Measurements from ENCODE around the gene TEX36.
"Not testable (repeated sequence)": the region's sequence is repeated elsewhere in the genome, so short reads cannot be mapped to it uniquely, and the experiment has no call there.

The TEX36 gene, protein sequence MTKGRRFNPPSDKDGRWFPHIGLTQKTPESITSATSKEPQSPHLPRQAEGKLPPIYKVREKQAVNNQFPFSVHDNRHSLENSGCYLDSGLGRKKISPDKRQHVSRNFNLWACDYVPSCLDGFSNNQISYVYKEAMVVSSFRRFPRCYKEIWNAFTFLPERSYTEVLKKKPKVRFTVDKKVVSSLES

DNA sequence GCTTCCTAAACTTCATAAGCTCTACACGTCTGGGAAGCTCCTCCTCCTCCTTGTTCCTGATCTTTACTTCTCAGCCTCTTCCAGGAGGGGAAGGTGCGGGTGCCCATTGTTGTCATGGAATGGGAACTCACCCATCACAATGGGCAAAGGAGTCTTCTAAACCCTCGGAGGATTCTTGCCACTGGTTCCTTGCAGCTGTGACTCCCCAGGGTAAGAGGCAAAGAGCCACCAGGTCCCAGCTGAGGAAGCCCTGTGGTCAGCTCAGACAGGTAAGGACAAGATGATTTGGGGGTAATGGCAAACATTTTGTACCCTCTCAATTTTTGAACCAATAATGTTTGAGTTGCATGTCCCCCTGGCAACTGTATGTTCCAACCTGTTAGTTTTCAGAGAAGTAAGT lies at the start of gene TEX36:
Gene TEX36 (minus strand): TSS at position 101 of the 400 bp plus-strand sequence. CDS start 174 bp downstream, outside the sequence.
- DNase-seq (ENCODE audit: insufficient read length, low spot score) (no peak), FAIRE-seq (no peak)
- TF ChIP-seq, protein P1, sequence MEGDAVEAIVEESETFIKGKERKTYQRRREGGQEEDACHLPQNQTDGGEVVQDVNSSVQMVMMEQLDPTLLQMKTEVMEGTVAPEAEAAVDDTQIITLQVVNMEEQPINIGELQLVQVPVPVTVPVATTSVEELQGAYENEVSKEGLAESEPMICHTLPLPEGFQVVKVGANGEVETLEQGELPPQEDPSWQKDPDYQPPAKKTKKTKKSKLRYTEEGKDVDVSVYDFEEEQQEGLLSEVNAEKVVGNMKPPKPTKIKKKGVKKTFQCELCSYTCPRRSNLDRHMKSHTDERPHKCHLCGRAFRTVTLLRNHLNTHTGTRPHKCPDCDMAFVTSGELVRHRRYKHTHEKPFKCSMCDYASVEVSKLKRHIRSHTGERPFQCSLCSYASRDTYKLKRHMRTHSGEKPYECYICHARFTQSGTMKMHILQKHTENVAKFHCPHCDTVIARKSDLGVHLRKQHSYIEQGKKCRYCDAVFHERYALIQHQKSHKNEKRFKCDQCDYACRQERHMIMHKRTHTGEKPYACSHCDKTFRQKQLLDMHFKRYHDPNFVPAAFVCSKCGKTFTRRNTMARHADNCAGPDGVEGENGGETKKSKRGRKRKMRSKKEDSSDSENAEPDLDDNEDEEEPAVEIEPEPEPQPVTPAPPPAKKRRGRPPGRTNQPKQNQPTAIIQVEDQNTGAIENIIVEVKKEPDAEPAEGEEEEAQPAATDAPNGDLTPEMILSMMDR (IDR thresholded peaks at IDR 0.05; ENCODE audit: insufficient read depth, missing control alignments): no peak

DNA sequence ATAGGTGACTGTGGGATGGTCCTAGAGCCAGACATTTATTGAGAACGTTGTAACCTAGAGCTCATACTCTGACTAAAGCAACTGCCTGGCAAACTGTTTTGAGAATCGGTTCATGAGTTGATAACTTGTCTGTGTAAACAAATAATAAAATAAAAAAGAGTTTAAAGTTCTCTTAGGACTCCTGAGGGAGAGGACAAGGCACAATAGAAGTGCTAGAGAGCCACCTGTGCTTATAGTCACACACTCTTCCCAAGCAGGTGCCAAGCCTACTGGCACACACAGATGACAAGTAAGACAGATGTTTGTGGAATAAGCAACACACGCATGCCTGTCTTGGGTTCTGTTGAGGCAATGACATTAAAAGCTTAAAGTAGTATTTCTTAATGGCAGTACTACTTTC lies 44.5 kb upstream of the TEX36 start:
- DNase-seq (ENCODE audit: insufficient read length, low spot score) (no peak), FAIRE-seq (no peak)
- TF ChIP-seq, protein P1 (IDR thresholded peaks at IDR 0.05; ENCODE audit: insufficient read depth, missing control alignments): no peak

DNA sequence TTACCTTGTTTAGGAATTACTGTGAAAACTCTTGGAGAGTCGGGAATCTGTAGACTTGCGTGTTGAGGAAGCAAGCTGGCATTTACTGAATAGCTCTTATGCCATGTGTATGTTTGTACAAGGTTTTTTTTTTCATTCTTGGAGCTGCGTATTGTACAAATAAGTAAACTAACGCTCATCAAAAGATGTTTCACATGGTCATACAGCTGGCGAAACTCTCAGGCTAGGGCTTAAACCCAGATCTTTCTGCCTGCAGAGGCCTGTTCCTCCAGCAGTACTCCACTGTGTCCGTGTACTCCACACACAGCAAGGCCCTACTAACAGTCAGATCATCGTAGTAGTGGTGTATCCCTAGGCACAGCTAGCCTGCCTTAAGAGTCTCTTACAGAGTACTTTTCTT lies 44.0 kb upstream of the TEX36 start:
- TF ChIP-seq, protein P1 (IDR thresholded peaks at IDR 0.05; ENCODE audit: insufficient read depth, missing control alignments): no peak
- FAIRE-seq (no peak), DNase-seq (ENCODE audit: insufficient read length, low spot score) (no peak)

DNA sequence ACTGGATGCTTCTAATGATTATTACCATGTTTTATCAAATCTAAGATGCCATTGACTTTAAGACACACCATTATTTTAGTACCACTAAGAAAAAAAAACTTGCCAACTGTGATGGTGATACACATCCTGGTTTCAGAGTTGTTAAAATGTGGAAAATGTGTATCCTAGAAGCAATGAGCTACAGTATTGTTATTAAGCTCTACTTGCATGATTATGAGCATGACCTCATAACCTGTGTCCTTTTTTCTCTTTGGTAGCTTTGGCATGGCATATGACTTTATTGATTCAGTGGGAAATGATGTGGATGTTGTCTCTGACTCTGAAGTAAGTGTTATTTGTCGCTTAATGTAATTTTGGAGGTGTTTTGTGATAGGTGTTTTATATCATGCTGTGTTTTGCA lies 39.8 kb upstream of the TEX36 start:
- TF ChIP-seq, protein P1 (IDR thresholded peaks at IDR 0.05; ENCODE audit: insufficient read depth, missing control alignments): no peak
- FAIRE-seq (no peak), DNase-seq (ENCODE audit: insufficient read length, low spot score) (no peak)

DNA sequence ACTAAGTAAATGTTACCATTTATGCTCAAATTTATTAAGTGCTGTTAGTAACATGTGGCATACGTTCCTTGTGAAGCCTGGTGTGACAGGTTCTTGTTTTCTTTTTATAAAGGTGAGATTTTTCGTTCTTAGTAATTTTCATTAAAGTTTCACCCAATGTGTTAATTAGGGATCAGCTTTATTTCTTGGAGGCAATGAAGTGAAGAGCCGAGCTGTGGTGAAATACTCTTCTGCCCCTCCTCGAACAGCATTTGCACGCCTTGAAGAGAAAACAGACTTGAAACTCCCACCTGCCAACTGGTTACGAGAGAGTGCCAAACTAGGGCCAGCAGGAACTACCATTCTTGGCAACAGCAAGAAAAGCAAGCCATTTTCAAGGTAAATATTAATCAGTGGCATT lies 38.1 kb upstream of the TEX36 start:
- DNase-seq (ENCODE audit: insufficient read length, low spot score) (no peak), FAIRE-seq (no peak)
- TF ChIP-seq, protein P1 (IDR thresholded peaks at IDR 0.05; ENCODE audit: insufficient read depth, missing control alignments): no peak

DNA sequence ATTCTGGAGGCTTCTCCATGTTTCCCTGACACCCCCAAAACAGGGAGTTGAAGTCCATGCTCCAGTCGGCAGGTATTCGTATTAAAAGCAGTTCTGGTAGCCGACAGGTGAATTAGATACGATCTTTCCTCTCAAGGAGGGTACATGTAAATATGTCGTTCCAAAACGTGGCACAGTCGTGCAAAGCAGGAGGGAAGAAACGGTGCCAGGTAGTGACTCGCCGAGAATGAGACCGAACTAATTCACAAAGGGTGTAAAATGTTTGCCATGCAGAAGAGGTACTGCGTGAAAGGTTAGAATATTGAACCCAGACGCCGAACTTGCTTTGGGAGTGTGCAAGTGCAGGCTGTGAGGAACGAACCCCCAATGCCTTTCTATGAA lies 37.0 kb upstream of the TEX36 start:
- DNase-seq (ENCODE audit: insufficient read length, low spot score) (no peak), FAIRE-seq (no peak)
- TF ChIP-seq, protein P1 (IDR thresholded peaks at IDR 0.05; ENCODE audit: insufficient read depth, missing control alignments): no peak

DNA sequence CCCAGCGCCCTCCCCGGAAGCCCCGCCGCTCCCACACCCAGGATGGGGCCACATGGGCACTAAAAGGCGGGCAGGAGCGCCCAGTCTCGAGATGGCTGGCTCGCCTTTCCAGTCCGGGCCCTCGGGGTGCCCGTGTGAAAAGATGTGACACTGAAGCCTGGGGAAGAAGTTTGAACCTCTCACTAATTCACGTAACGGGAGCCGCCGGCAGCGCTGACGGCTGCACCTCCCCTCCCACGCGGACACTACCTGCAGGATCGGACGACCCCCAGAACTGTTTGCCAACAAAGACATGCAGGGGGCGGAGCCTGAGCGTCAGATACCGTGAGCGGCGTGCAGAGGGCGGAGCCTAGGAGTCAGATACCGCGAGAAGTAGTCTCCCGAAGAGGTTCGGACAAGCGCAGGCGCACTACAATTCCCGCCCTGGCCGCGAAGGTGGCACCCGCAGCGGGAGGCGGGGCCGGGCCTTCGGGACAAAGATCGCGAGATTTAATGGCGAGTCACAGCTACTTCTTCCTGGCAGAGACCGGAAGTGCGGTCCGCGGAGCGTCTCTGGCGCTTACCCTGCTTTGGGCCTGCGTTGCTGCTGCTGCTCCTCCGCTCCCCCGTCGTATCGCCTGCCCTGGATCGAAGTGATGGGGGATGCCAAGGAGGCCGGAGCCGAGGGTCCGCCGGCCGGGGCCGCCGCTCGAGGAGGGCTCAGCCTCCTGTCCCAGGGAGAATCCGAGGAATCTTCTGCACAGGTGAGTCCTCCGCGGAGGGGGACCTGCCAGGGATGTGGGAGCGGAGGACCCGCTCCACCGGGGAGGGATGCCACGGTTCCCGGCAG lies 36.4 kb upstream of the TEX36 start, which contains the start of gene EDRF1:
Gene EDRF1 (plus strand): TSS at position 537 of the 829 bp plus-strand sequence. CDS start 99 bp downstream, at position 636.
- TF ChIP-seq, protein P1 (IDR thresholded peaks at IDR 0.05; ENCODE audit: insufficient read depth, missing control alignments): no peak
- DNase-seq (ENCODE audit: insufficient read length, low spot score): peak; percentile 55
- FAIRE-seq: no peak

DNA sequence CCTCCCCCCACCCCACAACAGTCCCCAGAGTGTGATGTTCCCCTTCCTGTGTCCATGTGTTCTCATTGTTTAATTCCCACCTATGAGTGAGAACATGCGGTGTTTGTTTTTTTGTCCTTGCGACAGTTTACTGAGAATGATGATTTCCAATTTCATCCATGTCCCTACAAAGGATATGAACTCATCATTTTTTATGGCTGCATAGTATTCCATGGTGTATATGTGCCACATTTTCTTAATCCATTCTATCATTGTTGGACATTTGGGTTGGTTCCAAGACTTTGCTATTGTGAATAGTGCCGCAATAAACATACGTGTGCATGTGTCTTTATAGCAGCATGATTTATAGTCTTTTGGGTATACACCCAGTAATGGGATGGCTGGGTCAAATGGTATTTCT lies 31.8 kb upstream of the TEX36 start:
- not testable (repeated sequence) for FAIRE-seq; DNase-seq (ENCODE audit: insufficient read length, low spot score)

All from D721Med (cell line).